ENCODE data around the gene FAM163B.

FAM163B gene

GRCh38 chr9:133609311-133610098 lies at the start of gene FAM163B:
Gene FAM163B, minus strand, starts transcription at chr9:133609389. Its CDS starts 29,166 bp downstream, at chr9:133580223.
- no peak for DNase-seq

DNA sequence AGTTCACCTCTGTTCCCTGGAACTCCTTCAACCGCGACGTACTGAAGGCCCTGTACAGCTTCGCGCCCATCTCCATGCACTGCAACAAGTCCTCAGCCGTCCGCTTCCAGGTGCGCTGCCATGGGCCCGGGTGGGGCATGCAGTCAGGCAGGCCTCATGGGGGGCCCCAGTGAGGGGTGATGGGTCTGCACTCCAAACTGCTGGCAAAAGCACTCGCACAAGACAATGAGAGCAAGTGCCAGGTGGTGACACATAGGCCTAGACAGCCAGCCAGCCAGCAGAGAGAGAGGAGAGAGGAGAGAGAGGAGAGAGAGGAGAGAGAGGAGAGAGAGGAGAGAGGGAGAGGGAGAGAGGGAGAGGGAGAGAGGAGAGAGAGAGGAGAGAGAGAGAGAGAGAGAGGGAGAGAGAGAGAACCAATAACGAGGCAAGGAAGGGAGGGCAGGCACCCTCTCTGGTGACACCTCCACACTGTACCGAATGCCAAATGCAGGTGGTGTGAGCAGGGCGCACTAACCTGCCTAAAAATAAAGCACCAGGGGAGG lies 48.0 kb upstream of the FAM163B start:
- DNase-seq = no peak

- DNase-seq = no peak
These were observed 47.3 kb upstream of the FAM163B start for GRCh38 chr9:133656211-133657119.

- no peak for DNase-seq
These were observed 46.5 kb upstream of the FAM163B start for GRCh38 chr9:133655701-133656100.

- no peak for DNase-seq
These were observed 45.8 kb upstream of the FAM163B start for GRCh38 chr9:133654736-133655657.

DNA sequence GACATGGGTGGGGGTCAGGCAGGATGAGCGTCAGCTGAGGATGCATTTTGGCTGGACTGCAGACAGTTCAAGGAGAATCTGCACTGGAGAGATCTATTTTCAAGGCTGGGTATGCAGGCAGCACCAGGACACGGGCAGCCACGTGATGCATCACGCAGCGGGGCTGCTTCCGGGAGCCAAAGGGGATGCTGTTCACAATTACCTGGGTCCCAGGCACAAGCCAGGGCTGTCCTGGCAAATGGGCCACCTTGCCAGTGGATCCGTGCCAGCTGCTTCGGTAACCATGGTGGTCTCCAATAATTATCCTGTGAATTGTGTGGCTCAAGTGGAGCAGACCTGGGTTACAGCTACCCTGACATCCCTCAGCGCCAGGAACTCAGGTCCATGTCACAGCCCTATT lies 44.4 kb upstream of the FAM163B start:
- no peak for DNase-seq

DNA sequence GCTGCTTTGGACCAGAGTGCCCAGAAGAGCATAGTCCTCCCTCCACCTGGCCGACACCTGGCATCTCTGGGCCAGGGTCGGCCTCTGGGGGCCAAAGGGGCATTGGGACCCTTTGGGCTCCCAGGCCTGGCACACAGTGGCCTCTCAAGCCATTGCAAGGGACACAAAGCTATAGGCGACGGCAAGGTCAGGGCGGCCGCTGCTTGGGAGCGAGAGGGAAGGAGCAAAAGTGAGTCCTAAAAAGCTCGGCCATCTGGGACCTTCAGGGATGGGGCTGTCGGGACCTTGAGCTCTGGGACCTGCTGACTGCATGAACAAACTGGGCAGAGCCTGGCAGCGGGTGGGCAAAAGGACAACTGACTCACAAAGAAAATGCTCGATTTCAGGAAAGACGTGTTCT lies 40.8 kb upstream of the FAM163B start:
- no peak for DNase-seq

GRCh38 chr9:133649194-133649593 lies 40.0 kb upstream of the FAM163B start:
- DNase-seq = no peak

DNA sequence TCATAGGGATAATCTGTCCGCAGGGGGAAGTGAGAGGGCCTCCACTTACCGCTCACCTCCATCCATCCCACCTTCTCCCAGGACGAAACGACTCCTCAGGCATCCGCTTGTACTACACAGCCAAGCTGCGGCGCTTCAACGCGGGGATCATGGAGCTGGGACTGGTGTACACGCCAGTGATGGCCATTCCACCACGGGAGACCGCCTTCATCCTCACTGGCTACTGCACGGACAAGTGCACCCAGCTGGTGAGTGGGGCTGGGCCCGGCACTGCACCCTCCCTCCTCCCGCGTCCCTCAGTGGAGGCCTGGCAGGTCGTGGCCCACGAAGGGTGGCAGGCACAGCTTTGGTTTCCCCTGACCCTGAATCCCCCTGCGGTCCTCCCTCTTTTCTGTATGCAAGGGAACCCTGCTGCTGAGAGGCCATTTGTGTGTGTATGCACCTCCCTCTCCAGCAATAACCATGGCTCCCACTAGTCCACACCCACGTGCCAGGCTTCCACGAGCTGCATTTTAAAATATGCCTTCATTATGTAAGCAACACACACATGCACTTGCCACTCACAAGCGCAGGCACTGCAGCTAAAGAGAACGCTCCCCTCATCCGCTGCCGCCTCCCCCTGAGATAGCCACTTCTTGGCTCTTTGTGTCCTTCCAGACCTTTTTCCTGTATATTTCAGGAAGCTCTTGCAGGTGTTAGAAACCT lies 38.7 kb upstream of the FAM163B start:
- no peak for DNase-seq

- no peak for DNase-seq
These were observed 38.0 kb upstream of the FAM163B start for GRCh38 chr9:133647148-133647547.

DNA sequence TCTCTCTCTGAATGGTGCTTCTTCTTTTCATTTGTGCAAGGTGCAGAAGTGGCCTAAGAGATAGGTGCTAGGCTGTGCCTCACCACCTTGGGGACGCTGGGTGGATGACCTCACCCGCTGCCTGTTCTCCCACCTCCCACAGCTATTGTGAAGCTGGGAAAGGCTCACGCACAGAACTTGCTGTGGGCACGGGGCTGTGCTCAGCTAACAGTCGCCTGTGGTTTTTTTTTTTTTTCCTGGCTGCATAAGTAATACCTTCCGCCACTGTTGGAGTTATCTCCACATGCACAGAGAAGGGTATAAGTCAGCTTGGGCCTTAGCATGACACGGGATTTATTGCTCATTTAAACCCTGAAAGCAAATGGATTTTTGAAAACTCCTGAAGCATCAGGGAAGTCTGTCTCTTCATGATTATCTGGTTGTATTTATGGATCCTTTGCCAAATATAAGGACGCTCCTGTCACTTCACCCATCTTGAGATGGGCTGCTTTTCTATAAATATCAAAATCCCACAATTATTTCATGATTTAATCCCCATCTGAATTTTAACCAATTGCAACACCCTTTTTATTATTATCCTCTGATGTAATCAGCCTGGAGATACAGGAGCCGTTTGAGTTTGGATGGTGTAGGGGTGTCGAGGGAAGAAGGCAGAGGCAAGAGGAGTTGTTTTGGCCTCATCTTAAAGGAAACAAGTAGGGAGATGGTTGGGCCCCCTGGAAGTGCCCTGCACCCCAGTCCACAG lies 36.0 kb upstream of the FAM163B start:
- DNase-seq = no peak

- DNase-seq = no peak
These were observed 35.0 kb upstream of the FAM163B start for GRCh38 chr9:133643978-133644760.

- no peak for DNase-seq
These were observed 34.2 kb upstream of the FAM163B start for GRCh38 chr9:133643362-133643755.

GRCh38 chr9:133642708-133643361 lies 33.6 kb upstream of the FAM163B start:
- no peak for DNase-seq

- no peak for DNase-seq
These were observed 32.8 kb upstream of the FAM163B start for GRCh38 chr9:133641861-133642595.

DNA sequence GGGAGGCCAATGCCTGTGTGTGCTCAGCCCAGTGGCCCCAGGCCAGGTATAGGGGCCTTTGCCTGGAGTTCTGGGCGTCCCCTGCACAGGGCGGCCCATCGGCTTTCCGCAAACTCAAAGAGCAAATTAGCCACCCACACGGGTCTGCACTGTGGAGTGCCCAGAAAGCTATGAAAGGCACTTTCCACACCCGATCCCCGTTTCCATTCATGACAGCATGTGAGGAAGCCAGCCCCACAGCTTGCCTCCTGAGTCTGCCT lies 32.1 kb upstream of the FAM163B start:
- no peak for DNase-seq

- DNase-seq = no peak
These were observed 31.6 kb upstream of the FAM163B start for GRCh38 chr9:133640580-133641395.

DNA sequence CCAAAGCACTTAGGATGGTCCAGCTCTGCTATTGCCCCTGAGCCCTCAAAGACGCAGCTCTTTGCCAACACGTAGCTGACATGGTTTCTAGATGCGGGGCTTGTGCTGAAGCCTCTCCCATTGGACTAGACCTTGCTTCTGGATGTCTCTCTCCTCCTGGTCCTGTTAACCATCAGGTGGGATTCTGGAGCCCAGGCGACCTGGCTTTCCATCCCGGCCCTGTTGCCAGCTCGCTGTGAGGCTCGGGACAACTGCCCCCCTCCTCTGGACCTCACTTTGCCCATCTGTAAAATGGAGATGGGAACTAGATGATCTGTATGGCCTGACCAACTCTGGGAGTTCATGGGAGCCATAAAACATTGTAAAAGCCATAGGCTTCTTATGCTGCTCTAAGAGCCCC lies 31.0 kb upstream of the FAM163B start:
- no peak for DNase-seq

Data from bone marrow (tissue), 2 donors.